Panc1 (cell line): ENCODE results near the gene UNC119B. TPM values are rescaled to one million over a fixed set of nuclear protein-coding genes. Genes with fewer than 3 reads are reported as not detected.

Experiments
- ATAC-seq: fragments of 200-7000 bp; cut with Tn5 transposase; 2 replicates; pipeline ENCODE4 v1.9.1; 2020; ENCODE audit warnings: mild to moderate bottlenecking, moderate library complexity
- BruUV-seq: library from RNA; stranded (reverse); fragments of 400-500 nt; replicated peaks from 2 replicates; lab custom pipeline; 2021; lab: Mats Ljungman, UMichigan
- CTCF ChIA-PET: fragments of 300-600 bp; sonication (Branson Sonifier 250); formaldehyde crosslinking; loops from one replicate; lab custom pipeline; 2022; ENCODE audit warnings: antibody characterized with exemption; lab: Charles Lee
- POLR2A ChIA-PET: fragments of 300-600 bp; sonication (Branson Sonifier 250); formaldehyde crosslinking; loops from one replicate; lab custom pipeline; 2022; ENCODE audit warnings: antibody characterized with exemption; lab: Charles Lee
- DNase-seq: peaks from one replicate; pipeline ENCODE4 v3.0.0-alpha.2; 2010; ENCODE audit warnings: low read depth, low spot score
- H3K27ac ChIP-seq: 2 replicates; pipeline ENCODE4 v1.5.1; 2011; ENCODE audit warnings: mild to moderate bottlenecking, low read length, inconsistent platforms
- H3K27me3 ChIP-seq: fragments of 200-500 bp; sonication (Bioruptor generic); 2 replicates; pipeline ENCODE4 v1.6.0; 2014; ENCODE audit warnings: low read length, inconsistent platforms; ENCODE audit not compliant: control insufficient read depth, insufficient read depth
- H3K36me3 ChIP-seq: fragments of 200-500 bp; sonication (Bioruptor generic); 2 replicates; pipeline ENCODE4 v1.5.1; 2014; ENCODE audit warnings: inconsistent platforms, mild to moderate bottlenecking, low read length, moderate library complexity; ENCODE audit not compliant: control insufficient read depth, insufficient read depth
- H3K4me1 ChIP-seq: 2 replicates; pipeline ENCODE4 v1.5.1; 2011; ENCODE audit warnings: inconsistent platforms, mild to moderate bottlenecking, low read length, moderate library complexity; ENCODE audit not compliant: control insufficient read depth, insufficient read depth
- H3K4me3 ChIP-seq, 2 experiments: 2 replicates each; pipeline ENCODE4 v1.5.1; 2011 to 2012; ENCODE audit warnings: low read depth in 2 of 2, low read length in 2 of 2, mild to moderate bottlenecking in 2 of 2, inconsistent platforms in 1 of 2, moderate library complexity in 1 of 2
- H3K9me3 ChIP-seq: fragments of 200-500 bp; sonication (Bioruptor generic); 2 replicates; pipeline ENCODE4 v1.5.1; 2014; ENCODE audit warnings: low read depth, mild to moderate bottlenecking, inconsistent platforms, low read length, moderate library complexity; ENCODE audit not compliant: control insufficient read depth, insufficient read depth
- POLR2AphosphoS5 ChIP-seq: IDR thresholded peaks from 2 replicates; pipeline ENCODE4 v1.6.1; 2012; ENCODE audit warnings: mild to moderate bottlenecking, low read depth, low read length, moderate library complexity
- SIN3A ChIP-seq: IDR thresholded peaks from 2 replicates; pipeline ENCODE4 v1.6.1; 2012; ENCODE audit warnings: low read depth, mild to moderate bottlenecking, low read length, moderate library complexity, borderline replicate concordance; ENCODE audit not compliant: insufficient read depth
- TCF7L2 ChIP-seq: IDR thresholded peaks from 2 replicates; pipeline ENCODE4 v1.6.1; 2011; ENCODE audit warnings: mild to moderate bottlenecking, low read depth, low read length, inconsistent platforms
- in situ Hi-C: cut with HindIII; loops from 2 replicates; pipeline ENCODE4 v1.10.0; 2016; ENCODE audit warnings: low sequenced_read_pairs, low pct_unique_long_range_greater_than_20kb
- intact Hi-C: fragments of 100-400 bp; cut with micrococcal nuclease; formaldehyde crosslinking; loops from one replicate; pipeline ENCODE4 v1.10.0; 2022; ENCODE audit not compliant: unreplicated experiment
- total RNA-seq: library from RNA; stranded (reverse); gene quantifications from one replicate; pipeline ENCODE4 v1.2.1, GENCODE V29; 2021; ENCODE audit not compliant: unreplicated experiment
- TF ChIP-seq, protein P1 (sequence below), 2 experiments: IDR thresholded peaks; 2 replicates each; pipeline ENCODE4 v1.6.1; 2011 to 2012; ENCODE audit warnings: low read depth in 2 of 2, control low read depth in 1 of 2, low read length in 1 of 2, mild to moderate bottlenecking in 1 of 2, moderate library complexity in 1 of 2; ENCODE audit not compliant: insufficient read depth in 1 of 2
- TF ChIP-seq, protein P2 (sequence below): fragments of 450-650 bp; IDR thresholded peaks from 2 replicates; pipeline ENCODE4 v1.5.1; 2017; ENCODE audit warnings: mild to moderate bottlenecking

The UNC119B gene
- total RNA-seq, 1 experiment from 2014 or later = 26.0 TPM

DNA sequence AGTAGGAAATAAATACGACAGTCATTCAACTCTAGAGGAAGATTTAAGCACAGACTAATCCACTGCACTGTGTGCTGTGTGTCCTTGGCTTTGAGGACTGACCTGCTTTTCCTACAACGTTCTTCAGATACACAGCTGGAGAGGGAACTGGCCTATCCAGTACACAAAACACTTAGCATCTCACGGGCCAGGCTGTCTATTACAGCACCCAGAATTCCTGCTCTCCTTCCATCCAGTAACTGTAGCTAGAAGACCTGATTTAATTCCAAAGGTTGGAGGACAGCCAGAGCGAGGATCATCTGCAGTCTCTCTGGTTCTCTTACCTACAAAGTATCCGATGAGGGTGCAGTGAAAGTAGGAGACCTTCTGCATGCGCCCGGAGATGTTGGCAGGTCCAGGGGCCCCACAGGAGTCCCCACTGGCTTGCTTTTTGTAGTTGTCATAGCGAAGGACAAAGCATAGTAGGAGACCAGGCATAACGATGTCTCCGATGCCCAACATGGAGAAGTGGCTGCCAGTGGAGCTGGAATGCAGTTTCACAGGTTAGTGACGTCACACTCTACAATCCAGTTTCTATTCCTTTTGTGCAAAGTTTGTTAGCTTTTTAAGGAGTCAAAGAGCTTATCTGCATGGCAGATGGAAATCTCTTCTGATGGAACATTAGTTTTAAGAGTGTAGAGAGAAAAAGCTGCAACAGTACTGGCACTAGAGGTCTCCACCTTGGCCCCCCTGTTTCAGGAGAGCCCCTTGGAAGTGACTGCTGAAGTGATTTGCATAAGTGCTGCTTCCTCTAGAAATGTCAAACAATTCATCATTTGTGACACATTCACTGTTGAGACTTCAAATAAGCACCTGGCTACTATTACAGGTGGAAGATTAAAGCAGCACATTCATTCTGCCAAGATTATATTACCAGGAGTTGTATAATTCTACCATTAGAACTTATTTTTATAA lies 57.1 kb downstream of the UNC119B start:
- ChIA-PET POLR2A (no interaction called here), CTCF (interaction anchor here (0.6 kb wide), 1 partner anchor 109 kb away, joined by 5 read pairs; no protein-coding TSS in a partner anchor)
- Histone ChIP-seq H3K4me1 (no peaks in the 10 kb centered on the region), H3K9me3 (no peaks in the 10 kb centered on the region), H3K36me3 (peaks cover 3% of the 10 kb centered on the region; the same call in 1 of the 2 replicates), H3K27me3 (no peaks in the 10 kb centered on the region), H3K27ac (no peak overlapping the region), H3K4me3 (no peak overlapping the region)
- intact Hi-C loops (no loop called here), in situ Hi-C loops (no loop called here)
- TF ChIP-seq TCF7L2 (no peak), POLR2AphosphoS5 (no peak), SIN3A (no peak)
- TF ChIP-seq, protein P1, sequence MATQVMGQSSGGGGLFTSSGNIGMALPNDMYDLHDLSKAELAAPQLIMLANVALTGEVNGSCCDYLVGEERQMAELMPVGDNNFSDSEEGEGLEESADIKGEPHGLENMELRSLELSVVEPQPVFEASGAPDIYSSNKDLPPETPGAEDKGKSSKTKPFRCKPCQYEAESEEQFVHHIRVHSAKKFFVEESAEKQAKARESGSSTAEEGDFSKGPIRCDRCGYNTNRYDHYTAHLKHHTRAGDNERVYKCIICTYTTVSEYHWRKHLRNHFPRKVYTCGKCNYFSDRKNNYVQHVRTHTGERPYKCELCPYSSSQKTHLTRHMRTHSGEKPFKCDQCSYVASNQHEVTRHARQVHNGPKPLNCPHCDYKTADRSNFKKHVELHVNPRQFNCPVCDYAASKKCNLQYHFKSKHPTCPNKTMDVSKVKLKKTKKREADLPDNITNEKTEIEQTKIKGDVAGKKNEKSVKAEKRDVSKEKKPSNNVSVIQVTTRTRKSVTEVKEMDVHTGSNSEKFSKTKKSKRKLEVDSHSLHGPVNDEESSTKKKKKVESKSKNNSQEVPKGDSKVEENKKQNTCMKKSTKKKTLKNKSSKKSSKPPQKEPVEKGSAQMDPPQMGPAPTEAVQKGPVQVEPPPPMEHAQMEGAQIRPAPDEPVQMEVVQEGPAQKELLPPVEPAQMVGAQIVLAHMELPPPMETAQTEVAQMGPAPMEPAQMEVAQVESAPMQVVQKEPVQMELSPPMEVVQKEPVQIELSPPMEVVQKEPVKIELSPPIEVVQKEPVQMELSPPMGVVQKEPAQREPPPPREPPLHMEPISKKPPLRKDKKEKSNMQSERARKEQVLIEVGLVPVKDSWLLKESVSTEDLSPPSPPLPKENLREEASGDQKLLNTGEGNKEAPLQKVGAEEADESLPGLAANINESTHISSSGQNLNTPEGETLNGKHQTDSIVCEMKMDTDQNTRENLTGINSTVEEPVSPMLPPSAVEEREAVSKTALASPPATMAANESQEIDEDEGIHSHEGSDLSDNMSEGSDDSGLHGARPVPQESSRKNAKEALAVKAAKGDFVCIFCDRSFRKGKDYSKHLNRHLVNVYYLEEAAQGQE (IDR thresholded peaks at IDR 0.05; ENCODE audit: insufficient read depth in 1 of 2, low read depth in 2 of 2, low read length in 1 of 2) = no peak
- TF ChIP-seq, protein P2, sequence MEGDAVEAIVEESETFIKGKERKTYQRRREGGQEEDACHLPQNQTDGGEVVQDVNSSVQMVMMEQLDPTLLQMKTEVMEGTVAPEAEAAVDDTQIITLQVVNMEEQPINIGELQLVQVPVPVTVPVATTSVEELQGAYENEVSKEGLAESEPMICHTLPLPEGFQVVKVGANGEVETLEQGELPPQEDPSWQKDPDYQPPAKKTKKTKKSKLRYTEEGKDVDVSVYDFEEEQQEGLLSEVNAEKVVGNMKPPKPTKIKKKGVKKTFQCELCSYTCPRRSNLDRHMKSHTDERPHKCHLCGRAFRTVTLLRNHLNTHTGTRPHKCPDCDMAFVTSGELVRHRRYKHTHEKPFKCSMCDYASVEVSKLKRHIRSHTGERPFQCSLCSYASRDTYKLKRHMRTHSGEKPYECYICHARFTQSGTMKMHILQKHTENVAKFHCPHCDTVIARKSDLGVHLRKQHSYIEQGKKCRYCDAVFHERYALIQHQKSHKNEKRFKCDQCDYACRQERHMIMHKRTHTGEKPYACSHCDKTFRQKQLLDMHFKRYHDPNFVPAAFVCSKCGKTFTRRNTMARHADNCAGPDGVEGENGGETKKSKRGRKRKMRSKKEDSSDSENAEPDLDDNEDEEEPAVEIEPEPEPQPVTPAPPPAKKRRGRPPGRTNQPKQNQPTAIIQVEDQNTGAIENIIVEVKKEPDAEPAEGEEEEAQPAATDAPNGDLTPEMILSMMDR = no peak
- BruUV-seq = no TSS peak
- no peak for ATAC-seq
- DNase-seq = no peak

DNA sequence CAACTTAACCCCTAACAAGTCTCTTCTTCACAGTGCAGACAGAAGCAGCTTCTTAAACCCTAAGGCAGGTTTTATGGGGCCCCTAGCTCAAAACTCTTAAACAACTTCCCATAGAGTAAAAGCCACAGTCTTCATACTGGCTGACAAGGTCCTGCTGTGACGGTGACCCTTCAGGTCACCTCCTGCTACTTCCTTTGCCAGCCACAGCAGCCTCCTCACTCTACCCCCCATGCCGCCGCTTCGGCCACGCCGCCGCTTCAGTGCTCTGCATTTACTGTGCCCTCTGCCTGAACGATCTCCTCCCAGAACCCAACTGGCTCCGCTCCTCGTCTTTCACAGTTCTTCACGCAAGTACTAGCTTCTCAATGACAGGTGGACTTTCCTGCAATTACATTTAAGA lies 60.8 kb downstream of the UNC119B start:
- intact Hi-C loops (no loop called here), in situ Hi-C loops (no loop called here)
- BruUV-seq = no TSS peak
- DNase-seq = no peak
- Histone ChIP-seq H3K4me3 (no peak overlapping the region), H3K4me1 (no peaks in the 10 kb centered on the region), H3K9me3 (no peaks in the 10 kb centered on the region), H3K27ac (no peak overlapping the region), H3K27me3 (no peaks in the 10 kb centered on the region), H3K36me3 (peaks cover 3% of the 10 kb centered on the region; the same call in 1 of the 2 replicates)
- TF ChIP-seq, protein P1 (IDR thresholded peaks at IDR 0.05; ENCODE audit: insufficient read depth in 1 of 2, low read depth in 2 of 2, low read length in 1 of 2) = no peak
- TF ChIP-seq SIN3A (no peak), POLR2AphosphoS5 (no peak), TCF7L2 (no peak)
- TF ChIP-seq, protein P2 = no peak
- CTCF ChIA-PET = no interaction called here
- POLR2A ChIA-PET = no interaction called here
- ATAC-seq = no peak
